ENCODE results near the gene AUTS2.

Gene AUTS2

GRCh38 chr7:69598081-69598486 lies at the start of gene AUTS2:
Gene AUTS2 (plus strand): TSS chr7:69598475. CDS start chr7:69599654, 1,179 bp downstream.
- DNase-seq (ENCODE audit: low spot score): peak; percentile 96

DNA sequence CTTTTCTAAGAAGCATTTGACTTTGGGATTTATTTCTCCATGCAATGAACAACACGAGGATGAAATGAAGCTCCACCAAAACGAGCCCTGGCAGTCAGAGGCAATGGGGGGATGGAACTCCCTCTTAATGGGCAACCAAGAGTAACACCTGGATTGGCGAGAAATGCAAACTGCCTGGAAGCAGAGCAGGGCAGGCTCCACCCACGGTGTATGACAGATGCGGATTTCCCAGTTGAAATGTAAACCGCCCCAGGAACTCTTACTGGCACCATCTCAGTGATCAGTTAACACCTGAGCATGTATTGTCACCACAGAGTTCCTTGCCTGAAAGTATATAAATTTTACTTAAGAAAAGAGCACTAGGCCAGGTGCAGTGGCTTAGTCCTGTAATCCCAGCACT lies 47.3 kb upstream of the AUTS2 start:
- DNase-seq (ENCODE audit: low spot score): no peak

DNA sequence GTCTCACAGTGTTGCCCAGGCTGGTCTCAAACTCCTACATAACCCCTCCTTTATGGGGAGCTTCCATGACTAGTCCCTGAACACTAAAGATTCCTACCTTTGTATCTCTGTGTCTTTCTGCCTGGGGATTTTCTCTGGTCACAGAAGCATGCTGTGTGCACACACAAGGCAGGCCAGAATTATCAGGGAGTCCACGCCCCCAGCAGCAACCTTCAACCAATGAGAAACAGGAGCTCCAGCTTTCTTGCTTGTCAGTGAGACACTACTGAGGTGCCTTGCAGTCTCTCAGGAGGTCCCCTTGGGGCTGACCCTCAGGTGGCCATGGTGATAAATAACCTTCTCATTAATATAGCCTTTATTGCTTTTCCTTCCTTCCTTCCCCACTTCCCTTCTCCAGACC lies 45.1 kb upstream of the AUTS2 start:
- DNase-seq (ENCODE audit: low spot score): no peak

GRCh38 chr7:69561266-69561960 lies 36.9 kb upstream of the AUTS2 start:
- DNase-seq (ENCODE audit: low spot score): no peak

GRCh38 chr7:69564454-69565417 lies 33.5 kb upstream of the AUTS2 start:
- no peak for DNase-seq (ENCODE audit: low spot score)

DNA sequence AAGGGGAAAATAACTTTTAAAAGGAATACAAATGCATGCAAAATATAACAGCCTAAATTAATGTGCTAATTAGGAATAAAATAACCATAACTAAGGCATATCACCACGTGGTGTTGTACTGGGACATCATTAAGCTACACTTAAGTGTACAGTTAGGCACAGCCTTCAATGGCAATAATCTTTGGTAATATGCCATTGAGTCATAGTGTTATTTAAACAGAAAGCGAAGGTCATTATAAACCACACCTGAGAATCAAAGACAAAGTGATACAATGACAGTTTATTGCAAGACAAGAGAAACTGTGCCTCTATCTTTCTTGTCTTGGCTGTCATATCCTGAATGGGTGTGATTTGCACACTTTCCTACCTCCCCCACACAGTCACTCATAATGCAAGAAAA lies 30.5 kb upstream of the AUTS2 start:
- no peak for DNase-seq (ENCODE audit: low spot score)

GRCh38 chr7:69568266-69568665 lies 30.0 kb upstream of the AUTS2 start:
- no peak for DNase-seq (ENCODE audit: low spot score)

DNA sequence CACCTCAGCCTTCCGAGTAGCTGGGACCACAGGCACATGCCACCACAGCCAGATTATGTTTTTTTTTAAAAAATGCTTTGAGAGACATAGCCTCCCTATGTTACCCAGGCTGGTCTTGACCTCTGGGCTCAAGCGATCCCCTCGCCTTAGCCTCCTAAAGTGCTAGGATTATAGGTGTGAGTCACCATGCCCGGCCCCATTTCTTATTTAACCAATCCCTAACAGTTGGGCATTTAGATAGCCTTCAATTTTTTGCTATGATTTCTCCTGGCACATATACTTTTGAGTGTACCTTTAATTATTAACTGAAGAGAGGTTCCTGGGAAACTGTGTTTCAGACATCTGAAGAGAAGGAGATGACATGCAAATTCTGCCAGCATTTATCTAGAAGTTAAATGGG lies 22.6 kb upstream of the AUTS2 start:
- no peak for DNase-seq (ENCODE audit: low spot score)

DNA sequence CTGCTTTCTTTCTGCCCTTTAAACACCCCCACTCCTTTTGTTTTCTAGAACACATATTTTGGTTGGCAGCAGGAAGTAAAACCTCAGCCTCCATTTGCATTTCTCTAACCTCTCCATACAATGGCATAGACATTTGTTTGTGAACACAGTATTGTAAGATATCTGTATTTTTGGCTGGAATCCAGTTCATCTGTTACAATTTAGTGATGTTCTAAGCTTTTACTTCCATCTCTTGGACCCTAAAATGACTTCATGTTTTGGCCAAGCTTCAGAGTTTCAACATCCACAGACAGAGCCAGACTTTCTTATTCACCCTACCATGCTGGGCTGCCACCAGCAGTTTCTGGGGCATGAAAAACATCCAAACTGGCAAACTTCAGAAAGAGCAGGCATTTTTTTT lies 21.1 kb upstream of the AUTS2 start:
- no peak for DNase-seq (ENCODE audit: low spot score)

GRCh38 chr7:69585169-69585568 lies 13.1 kb upstream of the AUTS2 start:
- DNase-seq (ENCODE audit: low spot score): no peak

DNA sequence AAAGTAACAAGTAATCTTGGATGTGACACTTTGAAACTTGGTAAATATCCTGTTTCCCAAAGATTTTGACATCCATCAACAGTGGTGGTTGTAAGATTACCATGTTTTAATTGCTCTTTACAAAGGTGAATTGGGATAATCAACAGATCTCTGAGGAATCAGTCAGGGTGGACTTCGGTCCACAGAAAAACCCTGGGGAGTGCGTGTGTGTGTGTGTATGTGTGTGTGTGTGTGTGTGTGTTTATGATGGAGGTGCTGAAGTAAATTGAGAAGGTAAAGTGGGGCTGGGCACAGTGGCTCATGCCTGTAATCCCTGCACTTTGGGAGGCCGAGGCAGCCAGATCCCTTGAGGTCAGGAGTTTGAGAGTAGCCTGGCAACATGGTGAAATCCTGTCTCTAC lies 12.0 kb upstream of the AUTS2 start:
- no peak for DNase-seq (ENCODE audit: low spot score)

DNA sequence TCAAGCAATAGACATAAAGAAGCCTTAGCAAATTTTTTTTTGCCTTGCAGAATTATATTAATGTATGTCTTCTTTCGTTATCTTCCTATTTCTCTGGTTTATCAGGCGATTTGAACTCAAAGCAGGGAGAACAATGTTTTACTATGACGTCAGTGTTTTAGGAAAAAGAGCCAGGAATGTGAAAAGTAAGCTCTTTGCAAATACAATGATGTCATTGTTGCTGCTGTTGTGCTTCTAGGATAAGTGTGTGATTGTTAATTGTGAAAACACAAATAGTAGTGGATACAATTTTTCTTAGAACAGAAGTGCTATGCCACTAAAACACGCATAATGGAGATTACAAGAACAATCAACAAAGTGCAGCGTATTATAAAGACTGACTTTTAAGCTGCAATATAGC lies 9.5 kb upstream of the AUTS2 start:
- DNase-seq (ENCODE audit: low spot score): no peak

GRCh38 chr7:69591805-69592204 lies 6.5 kb upstream of the AUTS2 start:
- no peak for DNase-seq (ENCODE audit: low spot score)

DNA sequence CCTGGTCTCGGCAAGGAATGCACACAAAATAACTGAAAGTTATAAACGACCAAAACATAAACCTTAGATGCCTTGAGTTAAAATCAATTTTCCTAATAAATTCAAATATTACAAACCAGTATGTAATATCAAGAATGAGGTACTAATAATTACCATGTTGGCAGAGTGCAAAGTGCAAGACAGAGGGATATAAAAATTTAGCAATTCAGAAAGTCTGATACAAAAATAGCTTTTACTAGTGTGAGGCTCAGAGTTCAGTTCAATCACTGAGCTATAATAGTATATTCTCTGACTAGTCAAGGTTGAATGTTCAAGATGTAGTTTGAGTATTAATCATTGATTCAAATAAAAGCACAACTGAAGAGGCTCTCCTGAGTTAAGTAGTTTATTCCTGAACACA lies 4.8 kb upstream of the AUTS2 start:
- DNase-seq (ENCODE audit: low spot score): no peak

- DNase-seq (ENCODE audit: low spot score): no peak
These were observed 2.9 kb upstream of the AUTS2 start for GRCh38 chr7:69595415-69595814.

DNA sequence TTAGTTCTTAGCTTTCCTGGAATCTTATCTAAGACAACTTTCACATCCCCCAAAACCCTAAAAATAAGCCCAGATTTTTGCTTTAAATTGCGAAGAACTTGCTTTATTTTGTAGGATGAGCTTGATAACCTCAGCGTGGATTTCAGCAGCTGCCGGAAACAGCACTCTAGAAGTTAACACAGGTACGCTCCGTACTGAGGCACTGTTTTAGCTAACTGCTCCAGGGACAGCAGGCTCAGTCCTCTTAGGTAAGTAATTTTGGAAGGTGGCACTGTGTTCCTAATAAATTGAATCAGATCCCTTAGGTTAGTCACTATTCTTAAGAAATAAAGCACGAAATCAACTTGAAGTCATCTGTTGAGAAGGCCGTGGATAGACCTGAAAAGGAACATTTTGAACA lies 2.2 kb upstream of the AUTS2 start:
- DNase-seq (ENCODE audit: low spot score): no peak

DNA sequence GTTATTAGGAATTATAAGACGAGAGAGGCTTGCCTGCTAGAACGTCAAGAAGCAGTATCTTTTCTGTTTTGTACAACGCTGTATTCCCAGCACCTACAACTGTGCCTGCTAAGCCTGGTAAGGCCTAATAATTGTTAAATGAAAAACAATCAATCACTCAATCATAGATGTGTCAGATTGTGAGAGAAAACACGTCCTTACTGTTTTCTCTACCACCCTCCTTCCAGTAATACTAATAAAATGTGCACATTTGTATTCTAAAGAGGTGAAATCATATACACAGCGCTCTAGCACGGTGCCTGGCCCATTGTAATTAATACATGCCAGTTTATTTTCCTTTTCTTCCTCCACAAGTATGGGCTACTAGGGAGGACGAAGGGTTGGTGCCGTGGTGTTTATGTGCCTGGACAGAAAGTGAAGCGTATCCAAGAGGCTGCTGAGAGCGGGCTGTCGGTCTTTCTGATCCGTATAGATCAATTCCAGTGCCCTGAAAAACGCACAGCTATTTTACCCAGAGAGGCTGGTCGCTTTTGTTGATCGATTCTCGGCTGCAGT lies 1.5 kb upstream of the AUTS2 start:
- DNase-seq (ENCODE audit: low spot score): no peak

- DNase-seq (ENCODE audit: low spot score): peak; percentile 29
These were observed 798 bp upstream of the AUTS2 start for GRCh38 chr7:69597278-69598076.

- peak; percentile 60 for DNase-seq (ENCODE audit: low spot score)
These were observed 411 bp downstream of the AUTS2 start for GRCh38 chr7:69598487-69599285.

- peak; percentile 69 for DNase-seq (ENCODE audit: low spot score)
These were observed 1.1 kb downstream of the AUTS2 start for GRCh38 chr7:69599286-69599954.

Data from D341Med (cell line).